ENCODE results near the gene MEGF11. TPM values are rescaled to one million over a fixed set of nuclear protein-coding genes. Genes with fewer than 3 reads are reported as not detected.

MEGF11 gene
- total RNA-seq, 2 experiments from 2014 or later, result 3.3 to 6.8 TPM

DNA sequence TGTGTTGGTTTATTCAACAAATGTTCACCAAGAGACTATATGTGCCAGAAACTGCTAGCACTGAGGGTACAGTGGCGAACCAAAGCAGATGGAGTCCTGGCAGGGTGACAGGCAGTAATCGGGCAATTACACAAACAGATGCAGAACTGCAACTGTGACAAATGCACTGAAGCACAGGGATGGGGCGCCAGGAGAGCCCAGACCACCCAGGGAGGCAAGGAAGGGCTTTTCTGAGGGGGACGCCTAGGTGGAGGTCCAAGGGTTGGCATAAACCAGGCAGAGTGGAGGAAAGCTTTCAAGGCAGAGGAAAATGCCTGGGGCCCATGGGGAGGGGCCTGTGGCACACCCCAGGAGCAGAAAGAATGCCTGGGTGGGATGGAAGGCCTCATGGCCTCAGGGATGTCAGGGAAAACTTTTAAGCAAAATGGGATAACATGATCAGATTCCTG lies 45.3 kb upstream of the MEGF11 start:
- ChIA-PET POLR2A (interaction anchor here (0.7 kb wide), 1 partner anchor 124 kb away, joined by 4 read pairs; no protein-coding TSS in a partner anchor), CTCF (ENCODE audit: unreplicated experiment) (no interaction called here)
- no peaks in the 10 kb centered on the region for H3K9me2 ChIP-seq (ENCODE audit: insufficient read depth, low read length)
- no peak overlapping the region for H2AFZ ChIP-seq (ENCODE audit: low read length)
- peaks cover 37% of the 10 kb centered on the region for H3K79me2 ChIP-seq (ENCODE audit: insufficient read depth, low read depth, low read length)
- DNase-seq (ENCODE audit: low spot score), result no peak
- no TSS peak for BruUV-seq (replicated peaks)
- no peak overlapping the region for H3K27ac ChIP-seq (ENCODE audit: low read depth, low read length, poor library complexity, severe bottlenecking)
- H3K4me1 ChIP-seq (ENCODE audit: insufficient read depth, low read length, poor library complexity, severe bottlenecking), result peaks cover 28% of the 10 kb centered on the region
- H3K36me3 ChIP-seq (ENCODE audit: insufficient read depth, low read length), result peaks cover 47% of the 10 kb centered on the region
- H4K20me1 ChIP-seq (ENCODE audit: insufficient read depth, low read length), result no peaks in the 10 kb centered on the region
- intact Hi-C loops (cut with micrococcal nuclease; ENCODE audit: unreplicated experiment), result no loop called here
- H3K9me3 ChIP-seq (ENCODE audit: low read length), result no peaks in the 10 kb centered on the region
- H3K4me2 ChIP-seq (ENCODE audit: low read length), result no peak overlapping the region
- no peak overlapping the region for H3K4me3 ChIP-seq (ENCODE audit: low read depth, low read length, poor library complexity, severe bottlenecking)
- TF ChIP-seq EZH2phosphoT487 (IDR thresholded peaks at IDR 0.05; ENCODE audit: borderline replicate concordance, low read depth, low read length) (no peak), CTCF (conservative IDR thresholded peaks at IDR 0.05; ENCODE audit: low read length) (no peak)

DNA sequence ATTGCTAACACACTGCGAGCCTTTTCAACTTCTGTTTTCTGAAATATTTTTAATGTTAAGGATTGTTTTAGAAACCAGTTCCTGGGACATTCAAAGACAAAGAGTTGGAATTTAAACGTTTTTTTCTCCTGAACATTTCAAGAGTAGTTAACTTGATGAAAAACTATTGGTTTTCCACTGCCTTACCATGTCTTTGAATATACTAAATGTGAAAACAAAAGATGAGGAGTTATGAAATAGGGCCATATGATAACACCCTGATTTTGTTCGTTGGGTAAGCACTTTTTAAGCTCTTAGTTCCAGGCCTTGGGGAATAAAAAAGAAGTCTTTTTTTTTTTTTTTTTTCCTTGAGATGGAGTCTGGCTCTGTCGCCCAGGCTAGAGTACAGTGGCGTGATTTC lies 42.6 kb upstream of the MEGF11 start:
- no peak for DNase-seq (ENCODE audit: low spot score)
- ChIA-PET CTCF (ENCODE audit: unreplicated experiment) (no interaction called here), POLR2A (interaction anchor here (0.6 to 1.1 kb wide), 4 partner anchors 19 to 432 kb away, joined by 3 read pairs; no protein-coding TSS in a partner anchor)
- no peak for TF ChIP-seq EZH2phosphoT487 (IDR thresholded peaks at IDR 0.05; ENCODE audit: borderline replicate concordance, low read depth, low read length)
- no peak for TF ChIP-seq CTCF (conservative IDR thresholded peaks at IDR 0.05; ENCODE audit: low read length)
- H2AFZ ChIP-seq (ENCODE audit: low read length), result no peak overlapping the region; the same call in 1 of the 2 replicates
- no TSS peak for BruUV-seq (replicated peaks)
- H4K20me1 ChIP-seq (ENCODE audit: insufficient read depth, low read length), result no peaks in the 10 kb centered on the region
- H3K27ac ChIP-seq (ENCODE audit: low read depth, low read length, poor library complexity, severe bottlenecking), result no peak overlapping the region
- H3K4me1 ChIP-seq (ENCODE audit: insufficient read depth, low read length, poor library complexity, severe bottlenecking), result peaks cover 44% of the 10 kb centered on the region
- intact Hi-C loops (cut with micrococcal nuclease; ENCODE audit: unreplicated experiment), result no loop called here
- H3K4me3 ChIP-seq (ENCODE audit: low read depth, low read length, poor library complexity, severe bottlenecking), result peak overlapping the region; percentile 69
- peak overlapping the region; percentile 70 for H3K4me2 ChIP-seq (ENCODE audit: low read length)
- peaks cover 40% of the 10 kb centered on the region for H3K36me3 ChIP-seq (ENCODE audit: insufficient read depth, low read length)
- peaks cover 43% of the 10 kb centered on the region for H3K79me2 ChIP-seq (ENCODE audit: insufficient read depth, low read depth, low read length)
- H3K9me2 ChIP-seq (ENCODE audit: insufficient read depth, low read length), result no peaks in the 10 kb centered on the region
- H3K9me3 ChIP-seq (ENCODE audit: low read length), result no peaks in the 10 kb centered on the region

DNA sequence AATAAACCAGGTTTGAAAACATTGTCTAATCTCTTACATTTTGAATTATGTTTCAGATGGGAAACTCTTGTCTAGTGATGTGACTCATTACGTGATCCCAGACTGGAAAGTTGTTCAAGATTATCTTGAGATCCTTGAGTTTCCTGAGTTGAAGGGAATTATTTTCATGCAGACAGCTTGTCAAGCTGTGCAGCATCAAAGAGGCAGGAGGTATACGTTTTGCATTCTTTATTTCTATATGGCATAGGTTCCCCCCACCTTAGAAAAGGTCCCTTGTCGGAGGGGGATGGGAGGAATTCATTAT lies 41.3 kb upstream of the MEGF11 start:
- no TSS peak for BruUV-seq (replicated peaks)
- peak overlapping the region; percentile 70 for H3K4me2 ChIP-seq (ENCODE audit: low read length)
- peak overlapping the region; percentile 88 for H3K27ac ChIP-seq (ENCODE audit: low read depth, low read length, poor library complexity, severe bottlenecking)
- H3K4me3 ChIP-seq (ENCODE audit: low read depth, low read length, poor library complexity, severe bottlenecking), result peak overlapping the region; percentile 69
- H3K4me1 ChIP-seq (ENCODE audit: insufficient read depth, low read length, poor library complexity, severe bottlenecking), result peaks cover 44% of the 10 kb centered on the region
- H3K9me3 ChIP-seq (ENCODE audit: low read length), result no peaks in the 10 kb centered on the region
- DNase-seq (ENCODE audit: low spot score), result peak; percentile 40
- H4K20me1 ChIP-seq (ENCODE audit: insufficient read depth, low read length), result no peaks in the 10 kb centered on the region
- peaks cover 35% of the 10 kb centered on the region for H3K36me3 ChIP-seq (ENCODE audit: insufficient read depth, low read length)
- peaks cover 43% of the 10 kb centered on the region for H3K79me2 ChIP-seq (ENCODE audit: insufficient read depth, low read depth, low read length)
- CTCF ChIA-PET (ENCODE audit: unreplicated experiment), result no interaction called here
- POLR2A ChIA-PET, result interaction anchor here (0.6 to 1.4 kb wide), 2 partner anchors 129 to 368 kb away, joined by 3 read pairs; no protein-coding TSS in a partner anchor
- H2AFZ ChIP-seq (ENCODE audit: low read length), result peak overlapping the region; percentile 42; the same call in 1 of the 2 replicates
- intact Hi-C loops (cut with micrococcal nuclease; ENCODE audit: unreplicated experiment), result loop anchor here (1.0 to 5.0 kb wide), 5 partner anchors 93 to 683 kb away; partner anchors contain the start of genes INTS14 and SMAD6
- no peaks in the 10 kb centered on the region for H3K9me2 ChIP-seq (ENCODE audit: insufficient read depth, low read length)
- TF ChIP-seq EZH2phosphoT487 (IDR thresholded peaks at IDR 0.05; ENCODE audit: borderline replicate concordance, low read depth, low read length) (no peak), CTCF (conservative IDR thresholded peaks at IDR 0.05; ENCODE audit: low read length) (no peak)
